HEK293T (cell line): Measurements from ENCODE around the gene TECTB.

Experiments used
- BHLHE40 ChIP-seq: fragments of 450-650 bp; IDR thresholded peaks from 2 replicates; pipeline ENCODE4 v1.6.1; 2016; ENCODE audit warnings: mild to moderate bottlenecking, moderate library complexity, borderline replicate concordance
- ELF4 ChIP-seq: fragments of 450-650 bp; IDR thresholded peaks from 2 replicates; pipeline ENCODE4 v1.6.1; 2017; ENCODE audit warnings: antibody characterized with exemption
- FOXA1 ChIP-seq: fragments of 450-650 bp; IDR thresholded peaks from 2 replicates; pipeline ENCODE4 v1.6.1; 2016; ENCODE audit warnings: mild to moderate bottlenecking
- FOXK2 ChIP-seq: fragments of 450-650 bp; IDR thresholded peaks from 2 replicates; pipeline ENCODE4 v1.6.1; 2016; ENCODE audit warnings: mild to moderate bottlenecking
- FOXM1 ChIP-seq: fragments of 450-650 bp; IDR thresholded peaks from 2 replicates; pipeline ENCODE4 v1.6.1; 2017; ENCODE audit warnings: mild to moderate bottlenecking, borderline replicate concordance
- SP1 ChIP-seq: fragments of 450-650 bp; IDR thresholded peaks from 2 replicates; pipeline ENCODE4 v1.6.1; 2017
- ZNF384 ChIP-seq: fragments of 450-650 bp; IDR thresholded peaks from 2 replicates; pipeline ENCODE4 v1.6.1; 2016

GRCh38 chr10:112332509-112333228 is 49.5 kb downstream of the TECTB start:
- TF ChIP-seq FOXK2 (no peak), FOXM1 (no peak), SP1 (no peak), ELF4 (no peak), ZNF384 (no peak), FOXA1 (no peak), BHLHE40 (no peak)
